Activated naive CD8-positive, alpha-beta T cell treated with anti-CD3 and anti-CD28 coated beads, Interleukin-2, amount 50 U/mL, for 16 hours (primary cell): ENCODE measurements around the gene EIF3L.

ENCODE experiments used
- DNase-seq: peaks from one replicate; pipeline ENCODE4 v3.0.0-alpha.2; 2020; ENCODE audit warnings: low read depth, low spot score

The EIF3L gene

DNA sequence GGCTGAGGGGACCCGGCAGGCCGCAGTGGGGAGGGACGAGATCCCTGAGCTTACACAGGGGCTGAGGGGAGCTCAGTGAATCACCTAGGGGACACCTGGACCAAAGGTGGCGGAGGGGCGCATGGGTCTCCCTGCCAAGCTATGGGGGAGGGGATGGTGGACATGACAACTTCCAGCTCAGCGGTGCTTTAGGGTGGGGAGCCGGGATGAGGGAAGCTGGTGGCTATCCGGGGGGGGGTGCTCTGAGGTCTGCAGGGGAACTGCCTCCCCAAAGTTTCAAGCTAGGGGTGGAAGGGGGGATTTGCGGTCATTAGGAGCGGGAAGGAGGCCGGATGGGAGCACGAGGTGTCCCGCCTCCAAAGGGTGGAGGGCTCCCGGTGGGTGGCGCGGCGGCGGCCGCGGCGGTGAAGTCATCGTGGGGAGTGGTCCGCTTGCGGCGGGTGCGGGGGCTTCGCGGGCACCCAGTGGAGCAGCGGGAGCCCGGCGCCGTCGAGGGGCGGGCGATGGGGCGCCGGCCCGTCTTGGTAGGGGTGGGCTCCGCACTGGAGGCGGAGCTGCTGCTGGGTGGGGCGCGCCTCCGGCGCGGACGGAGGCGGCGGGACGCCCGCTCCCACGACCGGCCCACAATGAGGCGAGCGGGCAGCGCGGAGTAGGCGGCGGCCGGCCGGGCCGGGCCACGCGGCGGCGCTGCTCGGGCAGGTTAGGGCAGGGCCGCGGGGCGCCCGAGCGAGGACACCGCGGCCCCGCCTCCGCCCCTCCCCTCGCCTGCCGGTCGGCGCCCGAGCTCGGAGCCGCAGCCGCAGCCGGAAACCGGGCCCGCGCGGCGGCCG lies 56.5 kb downstream of the EIF3L start, which contains the start of gene MICALL1:
Gene MICALL1 (plus strand): TSS at position 764 of the 830 bp plus-strand sequence. CDS start 126 bp downstream, outside the sequence.
- peak; percentile 11 for DNase-seq

GRCh38 chr22:37906364-37907008 lies 57.3 kb downstream of the EIF3L start:
- DNase-seq: no peak

- DNase-seq: no peak
These were observed 58.1 kb downstream of the EIF3L start for GRCh38 chr22:37907036-37907954.

GRCh38 chr22:37909766-37910165 lies 60.5 kb downstream of the EIF3L start:
- no peak for DNase-seq

- DNase-seq: no peak
These were observed 61.9 kb downstream of the EIF3L start for GRCh38 chr22:37910890-37911672.

GRCh38 chr22:37911697-37912096 lies 62.5 kb downstream of the EIF3L start:
- DNase-seq: no peak

GRCh38 chr22:37912171-37912570 lies 63.0 kb downstream of the EIF3L start:
- DNase-seq: no peak

DNA sequence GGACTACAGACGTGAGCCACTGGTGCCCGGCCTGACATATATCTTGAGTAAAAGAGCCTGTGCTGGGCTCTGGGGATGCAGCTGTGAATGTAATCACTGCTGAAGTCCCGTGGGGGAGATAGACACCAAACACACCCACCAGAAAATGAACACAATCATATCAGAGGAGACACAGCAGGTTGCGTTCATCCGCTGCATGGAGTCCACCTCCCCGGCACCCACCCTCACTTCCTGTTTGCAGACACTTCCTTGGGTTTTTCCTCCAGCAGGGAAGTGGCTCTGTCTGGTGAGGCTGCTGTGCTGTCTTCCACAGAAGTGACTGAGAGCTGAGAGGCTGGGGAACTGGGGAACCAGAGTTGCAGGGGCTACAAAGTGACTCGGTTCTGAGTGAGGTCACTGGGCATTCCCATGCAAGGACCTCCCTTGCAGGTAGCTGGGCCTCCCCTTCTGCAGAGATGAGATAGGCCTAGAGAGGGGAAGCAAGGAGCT lies 64.1 kb downstream of the EIF3L start:
- no peak for DNase-seq

DNA sequence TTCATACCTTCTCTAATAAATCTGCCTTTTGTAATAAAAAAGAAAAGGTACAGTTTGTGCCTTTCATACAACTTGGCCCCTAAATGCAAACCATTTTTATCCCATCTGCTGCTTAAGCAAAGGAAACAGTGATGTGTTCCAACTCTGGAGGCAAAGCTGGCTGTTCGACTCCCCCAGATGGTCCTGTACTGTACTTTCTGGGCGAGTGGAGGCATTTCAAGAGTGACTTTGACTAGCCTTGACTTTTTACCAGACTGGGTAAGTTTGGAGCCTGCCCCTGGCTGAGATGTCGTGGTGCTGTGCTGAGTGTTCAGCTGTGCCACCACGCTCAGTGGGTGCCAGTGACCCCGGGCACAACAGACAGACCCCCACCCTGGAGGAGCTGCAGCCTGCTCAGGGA lies 67.1 kb downstream of the EIF3L start:
- no peak for DNase-seq

GRCh38 chr22:37917874-37918548 lies 68.8 kb downstream of the EIF3L start:
- no peak for DNase-seq

DNA sequence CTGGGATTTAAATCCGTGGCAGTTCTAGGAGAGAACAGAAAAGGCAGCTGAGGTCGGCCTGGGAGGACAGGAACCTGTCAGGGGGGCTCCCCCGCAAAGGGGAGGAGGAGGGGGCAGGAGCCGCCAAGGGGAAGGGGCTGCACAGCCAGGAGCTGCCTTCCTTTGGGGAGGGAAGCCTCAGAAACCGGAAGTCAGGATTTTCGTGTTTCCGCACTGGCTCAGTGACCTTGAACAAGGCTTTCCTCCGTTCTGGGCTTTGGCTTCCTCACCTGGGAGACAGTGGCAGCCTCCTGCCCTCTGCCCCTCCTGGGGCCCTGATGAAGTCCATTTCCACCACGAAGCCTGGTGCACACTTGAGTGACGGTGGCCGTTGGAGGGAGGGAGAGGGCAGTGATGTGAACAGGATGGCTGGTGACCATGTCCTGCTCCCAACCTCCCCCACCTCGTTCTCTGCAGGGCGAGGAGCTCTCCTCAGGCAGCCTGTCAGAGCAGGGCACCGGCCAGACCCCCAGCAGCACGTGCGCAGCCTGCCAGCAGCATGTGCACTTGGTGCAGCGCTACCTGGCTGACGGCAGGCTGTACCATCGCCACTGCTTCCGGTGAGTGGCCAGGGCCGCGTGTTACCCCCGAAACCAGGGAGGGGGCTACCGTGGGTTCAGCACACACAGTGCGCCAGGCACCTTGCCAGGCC lies 69.5 kb downstream of the EIF3L start:
- no peak for DNase-seq

DNA sequence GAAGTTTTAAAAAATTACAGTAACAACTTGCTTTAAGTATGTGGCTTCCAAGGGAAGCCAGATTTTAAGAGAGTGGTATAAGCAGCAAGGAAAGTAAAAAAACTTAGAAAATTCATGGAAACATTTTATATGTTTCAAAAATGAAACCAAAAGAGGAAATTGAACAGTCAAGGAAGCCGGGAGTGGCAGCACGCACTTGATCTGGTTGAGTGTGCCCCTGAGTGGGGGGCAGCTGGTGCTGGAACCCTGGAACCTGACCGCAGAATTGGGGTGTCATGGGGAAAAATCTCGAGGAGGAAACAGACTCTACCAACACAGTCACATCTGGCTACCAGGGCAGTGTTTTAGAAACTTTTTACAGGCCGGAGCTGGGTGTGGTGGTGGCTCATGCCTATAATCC lies 70.9 kb downstream of the EIF3L start:
- DNase-seq: no peak

DNA sequence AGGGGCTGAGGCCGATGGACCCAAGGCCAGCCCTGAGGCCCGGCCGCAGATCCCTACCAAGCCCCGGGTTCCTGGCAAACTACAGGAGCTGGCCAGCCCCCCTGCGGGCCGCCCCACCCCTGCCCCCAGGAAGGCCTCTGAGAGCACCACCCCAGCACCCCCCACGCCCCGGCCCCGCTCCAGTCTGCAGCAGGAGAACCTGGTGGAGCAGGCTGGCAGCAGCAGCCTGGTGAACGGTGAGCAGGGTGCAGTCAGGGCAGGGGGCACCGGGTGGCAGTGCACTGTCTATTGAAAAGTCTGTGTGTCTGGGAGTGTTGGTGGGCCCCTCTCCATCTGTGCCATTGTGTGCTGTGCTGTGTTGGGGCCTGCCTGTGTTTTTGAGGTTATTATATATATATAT lies 73.0 kb downstream of the EIF3L start:
- DNase-seq: no peak

DNA sequence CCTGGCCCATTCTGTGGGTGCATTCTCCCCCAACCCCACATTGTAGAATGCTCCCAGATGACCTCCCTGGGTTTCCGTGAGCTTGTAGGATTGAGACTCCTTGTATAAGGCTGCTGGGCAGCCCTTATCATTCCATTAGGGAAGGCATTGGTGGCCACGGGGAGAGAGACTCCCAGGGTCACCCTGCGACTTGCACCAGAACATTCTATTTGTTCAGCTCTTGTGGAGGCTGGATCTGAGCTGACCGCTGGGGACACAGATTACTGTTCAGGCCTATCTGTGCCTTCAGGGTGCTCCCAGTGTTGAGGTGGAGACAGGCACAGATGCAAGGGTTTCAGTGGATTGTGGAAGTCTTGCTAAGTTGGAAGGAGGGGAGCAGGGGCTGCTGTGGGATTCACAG lies 74.7 kb downstream of the EIF3L start:
- no peak for DNase-seq

DNA sequence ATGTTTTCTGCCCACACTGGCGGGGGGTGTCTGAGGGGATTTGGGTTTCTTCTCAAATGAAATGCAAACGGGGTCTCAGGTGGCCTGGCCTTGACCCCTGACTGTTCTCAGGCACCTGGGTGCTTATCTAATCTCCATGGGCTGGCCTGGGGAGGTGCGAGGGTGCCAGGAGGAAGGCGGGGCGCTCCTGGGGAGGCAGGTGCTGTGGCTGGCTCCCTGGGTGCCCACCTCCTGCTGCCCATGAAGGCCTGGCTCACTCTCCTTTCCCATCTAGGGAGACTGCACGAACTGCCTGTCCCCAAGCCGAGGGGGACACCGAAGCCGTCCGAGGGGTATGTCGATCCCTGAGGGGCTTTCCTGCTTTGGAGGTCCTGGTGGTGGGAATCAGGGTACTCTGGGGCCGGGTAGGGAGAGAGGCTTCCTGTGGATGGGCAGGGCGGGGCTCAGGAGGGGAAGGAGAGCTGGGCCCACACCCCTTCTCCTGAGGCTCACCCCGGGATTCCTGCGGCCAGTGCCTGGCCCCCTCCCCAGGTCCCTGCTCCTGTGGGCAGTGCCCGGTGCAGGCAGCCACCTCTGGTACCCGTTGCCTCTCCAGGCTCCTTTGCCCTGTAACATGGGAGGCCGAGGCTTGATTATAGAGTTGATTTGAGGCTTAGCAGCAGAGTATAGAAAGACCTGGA lies 75.3 kb downstream of the EIF3L start:
- no peak for DNase-seq

- DNase-seq: no peak
These were observed 76.1 kb downstream of the EIF3L start for GRCh38 chr22:37925330-37925729.

DNA sequence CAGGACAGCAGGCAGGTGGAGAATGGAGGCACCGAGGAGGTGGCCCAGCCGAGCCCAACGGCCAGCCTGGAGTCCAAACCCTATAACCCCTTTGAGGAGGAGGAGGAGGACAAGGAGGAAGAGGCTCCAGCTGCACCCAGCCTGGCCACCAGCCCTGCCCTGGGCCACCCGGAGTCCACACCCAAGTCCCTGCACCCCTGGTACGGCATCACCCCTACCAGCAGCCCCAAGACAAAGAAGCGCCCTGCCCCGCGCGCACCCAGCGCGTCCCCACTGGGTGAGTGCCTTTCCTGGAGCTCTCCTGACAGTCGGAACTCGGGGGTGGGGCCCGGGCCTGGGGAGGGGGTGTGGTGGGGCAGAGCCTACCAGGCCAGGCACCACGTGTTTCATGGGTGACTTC lies 76.5 kb downstream of the EIF3L start:
- no peak for DNase-seq

GRCh38 chr22:37926358-37926757 lies 77.1 kb downstream of the EIF3L start:
- DNase-seq: no peak
